Measurements from ENCODE around the gene NHS.

DNA sequence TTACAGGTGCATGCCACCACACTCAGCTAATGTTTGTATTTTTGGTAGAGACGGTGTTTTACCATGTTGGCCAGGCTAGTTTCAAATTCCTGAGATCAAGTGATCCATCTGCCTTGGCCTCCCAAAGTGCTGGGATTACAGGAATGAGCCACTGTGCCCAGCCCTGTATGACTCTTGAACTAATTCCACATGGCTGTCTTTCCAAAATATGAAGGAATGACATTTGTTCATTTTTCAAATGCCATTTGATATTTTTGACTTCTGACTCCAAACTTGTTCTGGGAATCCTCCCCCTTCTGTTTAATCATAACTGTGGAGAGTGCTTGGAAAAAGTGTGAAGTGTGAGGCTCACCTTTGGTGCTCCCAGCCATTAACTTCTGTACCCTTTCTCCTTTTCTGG lies 119.2 kb downstream of the NHS start:
- TF ChIP-seq, protein P1, sequence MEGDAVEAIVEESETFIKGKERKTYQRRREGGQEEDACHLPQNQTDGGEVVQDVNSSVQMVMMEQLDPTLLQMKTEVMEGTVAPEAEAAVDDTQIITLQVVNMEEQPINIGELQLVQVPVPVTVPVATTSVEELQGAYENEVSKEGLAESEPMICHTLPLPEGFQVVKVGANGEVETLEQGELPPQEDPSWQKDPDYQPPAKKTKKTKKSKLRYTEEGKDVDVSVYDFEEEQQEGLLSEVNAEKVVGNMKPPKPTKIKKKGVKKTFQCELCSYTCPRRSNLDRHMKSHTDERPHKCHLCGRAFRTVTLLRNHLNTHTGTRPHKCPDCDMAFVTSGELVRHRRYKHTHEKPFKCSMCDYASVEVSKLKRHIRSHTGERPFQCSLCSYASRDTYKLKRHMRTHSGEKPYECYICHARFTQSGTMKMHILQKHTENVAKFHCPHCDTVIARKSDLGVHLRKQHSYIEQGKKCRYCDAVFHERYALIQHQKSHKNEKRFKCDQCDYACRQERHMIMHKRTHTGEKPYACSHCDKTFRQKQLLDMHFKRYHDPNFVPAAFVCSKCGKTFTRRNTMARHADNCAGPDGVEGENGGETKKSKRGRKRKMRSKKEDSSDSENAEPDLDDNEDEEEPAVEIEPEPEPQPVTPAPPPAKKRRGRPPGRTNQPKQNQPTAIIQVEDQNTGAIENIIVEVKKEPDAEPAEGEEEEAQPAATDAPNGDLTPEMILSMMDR (IDR thresholded peaks at IDR 0.05): no peak
- no peak for TF ChIP-seq POLR2A (IDR thresholded peaks at IDR 0.05)
- no peak for TF ChIP-seq EP300 (IDR thresholded peaks at IDR 0.05)
